H9 (cell line): ENCODE data around the gene LSM2. TPM values are rescaled to one million over a fixed set of nuclear protein-coding genes. Genes with fewer than 3 reads are reported as not detected.

Source experiments
- DNase-seq: peaks from one replicate; pipeline ENCODE4 v3.0.0-alpha.2; 2017
- H2AFZ ChIP-seq: one replicate; pipeline ENCODE4 v1.6.1; 2013; ENCODE audit warnings: mild to moderate bottlenecking, low read length, control low read depth, moderate library complexity
- H2AK5ac ChIP-seq: 2 replicates; pipeline ENCODE4 v1.6.1; 2013; ENCODE audit warnings: low read length, control low read depth, mixed read lengths; ENCODE audit not compliant: insufficient read length
- H2BK120ac ChIP-seq: one replicate; pipeline ENCODE4 v1.6.1; 2013; ENCODE audit warnings: low read depth, mild to moderate bottlenecking, low read length, control low read depth, inconsistent platforms; ENCODE audit not compliant: poor library complexity, severe bottlenecking
- H2BK12ac ChIP-seq: 2 replicates; pipeline ENCODE4 v1.6.1; 2013; ENCODE audit warnings: low read length, control low read depth, mixed read lengths, low read depth; ENCODE audit not compliant: insufficient read length
- H2BK15ac ChIP-seq: 2 replicates; pipeline ENCODE4 v1.6.1; 2013; ENCODE audit warnings: low read depth, low read length, control low read depth
- H2BK20ac ChIP-seq: one replicate; pipeline ENCODE4 v1.6.1; 2013; ENCODE audit warnings: low read depth, mild to moderate bottlenecking, low read length, control low read depth, inconsistent platforms; ENCODE audit not compliant: poor library complexity, severe bottlenecking
- H2BK5ac ChIP-seq: 2 replicates; pipeline ENCODE4 v1.6.1; 2013; ENCODE audit warnings: low read length, control low read depth, mixed read lengths; ENCODE audit not compliant: insufficient read length
- H3K14ac ChIP-seq: 2 replicates; pipeline ENCODE4 v1.6.1; 2013; ENCODE audit warnings: low read length, control low read depth; ENCODE audit not compliant: insufficient read depth
- H3K18ac ChIP-seq: 2 replicates; pipeline ENCODE4 v1.6.1; 2013; ENCODE audit warnings: low read depth, mild to moderate bottlenecking, mixed read lengths, low read length, control low read depth; ENCODE audit not compliant: insufficient read length
- H3K23ac ChIP-seq: 2 replicates; pipeline ENCODE4 v1.6.1; 2013; ENCODE audit warnings: low read length, control low read depth, mixed read lengths, low read depth; ENCODE audit not compliant: insufficient read length
- H3K23me2 ChIP-seq: 2 replicates; pipeline ENCODE4 v1.6.1; 2013; ENCODE audit warnings: low read depth, mild to moderate bottlenecking, mixed read lengths, low read length, control low read depth; ENCODE audit not compliant: insufficient read length, poor library complexity, severe bottlenecking
- H3K27ac ChIP-seq: 2 replicates; pipeline ENCODE4 v1.5.1; 2013; ENCODE audit warnings: low read length, control low read depth, mixed read lengths, low read depth; ENCODE audit not compliant: insufficient read length
- H3K27me3 ChIP-seq: 2 replicates; pipeline ENCODE4 v1.6.1; 2013; ENCODE audit warnings: low read length, control low read depth, inconsistent platforms; ENCODE audit not compliant: insufficient read depth
- H3K4ac ChIP-seq: 2 replicates; pipeline ENCODE4 v1.6.1; 2013; ENCODE audit warnings: low read depth, mild to moderate bottlenecking, control low read depth, inconsistent platforms, low read length, moderate library complexity
- H3K4me1 ChIP-seq: 2 replicates; pipeline ENCODE4 v1.6.1; 2013; ENCODE audit warnings: low read length, control low read depth, inconsistent platforms; ENCODE audit not compliant: insufficient read depth
- H3K4me2 ChIP-seq: 2 replicates; pipeline ENCODE4 v1.6.1; 2013; ENCODE audit warnings: low read length, control low read depth, mixed read lengths; ENCODE audit not compliant: insufficient read length, insufficient read depth
- H3K56ac ChIP-seq: 2 replicates; pipeline ENCODE4 v1.6.1; 2013; ENCODE audit warnings: low read depth, mild to moderate bottlenecking, mixed read lengths, low read length, control low read depth; ENCODE audit not compliant: insufficient read length
- H3K79me1 ChIP-seq: 2 replicates; pipeline ENCODE4 v1.6.1; 2013; ENCODE audit warnings: low read depth, mild to moderate bottlenecking, moderate library complexity, low read length, control low read depth, inconsistent platforms; ENCODE audit not compliant: insufficient read depth, poor library complexity, severe bottlenecking
- H3K79me2 ChIP-seq: 2 replicates; pipeline ENCODE4 v1.6.1; 2013; ENCODE audit warnings: low read length, control low read depth, inconsistent platforms; ENCODE audit not compliant: insufficient read depth
- H3K9ac ChIP-seq: 2 replicates; pipeline ENCODE4 v1.6.1; 2013; ENCODE audit warnings: low read length, control low read depth, mixed read lengths; ENCODE audit not compliant: insufficient read length; ENCODE audit errors: extremely low read depth
- H3K9me3 ChIP-seq: one replicate; pipeline ENCODE4 v1.6.1; 2013; ENCODE audit warnings: low read depth, low read length, inconsistent platforms; ENCODE audit not compliant: control insufficient read depth
- H3T11ph ChIP-seq: one replicate; pipeline ENCODE4 v1.6.1; 2013; ENCODE audit warnings: mild to moderate bottlenecking, low read length, control low read depth, inconsistent platforms
- H4K20me1 ChIP-seq: one replicate; pipeline ENCODE4 v1.6.1; 2013; ENCODE audit not compliant: control insufficient read depth, insufficient read length, insufficient read depth
- H4K5ac ChIP-seq: 2 replicates; pipeline ENCODE4 v1.6.1; 2013; ENCODE audit warnings: low read depth, mild to moderate bottlenecking, mixed read lengths, low read length, control low read depth; ENCODE audit not compliant: insufficient read length
- H4K8ac ChIP-seq: replicated peaks from 2 replicates; pipeline ENCODE4 v1.6.1; 2013; ENCODE audit warnings: low read length, control low read depth, mixed read lengths, low read depth; ENCODE audit not compliant: insufficient read length
- H4K91ac ChIP-seq: 2 replicates; pipeline ENCODE4 v1.6.1; 2013; ENCODE audit warnings: low read depth, mild to moderate bottlenecking, moderate library complexity, mixed read lengths, low read length, control low read depth; ENCODE audit not compliant: insufficient read length
- H3K27ac Mint-ChIP-seq, 3 experiments: 2 replicates in 2 of 3; 3 replicates in 1 of 3; pipeline ENCODE4 v1.8.0; 2020 to 2021; ENCODE audit warnings: mixed read lengths in 3 of 3, mild to moderate bottlenecking in 1 of 3, moderate library complexity in 1 of 3
- H3K27me3 Mint-ChIP-seq: 2 replicates; pipeline ENCODE4 v1.8.0; 2021; ENCODE audit warnings: low read depth, mild to moderate bottlenecking, moderate library complexity, mixed read lengths
- H3K36me3 Mint-ChIP-seq, 3 experiments: 2 replicates in 2 of 3; 3 replicates in 1 of 3; pipeline ENCODE4 v1.8.0; 2020 to 2021; ENCODE audit warnings: low read depth in 3 of 3, mixed read lengths in 3 of 3; ENCODE audit not compliant: insufficient read depth in 1 of 3
- H3K4me1 Mint-ChIP-seq, 2 experiments: 2 replicates each; pipeline ENCODE4 v1.8.0; 2020; ENCODE audit warnings: mixed read lengths in 2 of 2
- H3K4me3 Mint-ChIP-seq, 2 experiments: 2 replicates in 1 of 2; 3 replicates in 1 of 2; pipeline ENCODE4 v1.8.0; 2020 to 2021; ENCODE audit warnings: mild to moderate bottlenecking in 2 of 2, mixed read lengths in 2 of 2, moderate library complexity in 1 of 2
- H3K9me3 Mint-ChIP-seq, 2 experiments: 2 replicates in 1 of 2; 3 replicates in 1 of 2; pipeline ENCODE4 v1.8.0; 2020; ENCODE audit warnings: mild to moderate bottlenecking in 2 of 2, mixed read lengths in 2 of 2, moderate library complexity in 1 of 2
- CTCF ChIP-seq: fragments of 200-600 bp; sonication (generic); conservative IDR thresholded peaks from 3 replicates; pipeline ENCODE4 v1.8.0; 2021; ENCODE audit warnings: antibody characterized with exemption, mild to moderate bottlenecking
- WGBS: extraction: QIAGEN DNeasy Blood & Tissue Kit; methylation state at CpG from one replicate; pipeline ENCODE4 v1.1.7; 2013; ENCODE audit warnings: missing lambda C conversion rate, low lambda C conversion rate, mixed read lengths; ENCODE audit not compliant: insufficient read length; ENCODE audit errors: extremely low coverage; 5-methylcytosine and 5-hydroxymethylcytosine counted together
- total RNA-seq: library from RNA; stranded (reverse); gene quantifications from 2 replicates; pipeline ENCODE4 v1.2.1, GENCODE V29; 2021

Gene LSM2
- total RNA-seq, 1 experiment from 2014 or later, result 123 TPM

- no peaks in the 10 kb centered on the region for H3K27me3 Mint-ChIP-seq
- Histone ChIP-seq H3K79me2 (no peaks in the 10 kb centered on the region), H3K27me3 (no peaks in the 10 kb centered on the region), H3K79me1 (no peaks in the 10 kb centered on the region), H2BK120ac (no peak overlapping the region), H2BK5ac (no peak overlapping the region), H3T11ph (no peak overlapping the region), H2AFZ (no peak overlapping the region), H4K5ac (no peak overlapping the region), H3K23ac (no peak overlapping the region), H3K4me2 (no peak overlapping the region), H4K8ac (no peak overlapping the region), H3K14ac (no peak overlapping the region), H2AK5ac (no peak overlapping the region), H3K4me1 (no peaks in the 10 kb centered on the region), H4K91ac (no peak overlapping the region), H3K4ac (no peak overlapping the region), H3K56ac (no peak overlapping the region), H3K18ac (no peak overlapping the region), H3K23me2 (no peaks in the 10 kb centered on the region), H3K9me3 (no peaks in the 10 kb centered on the region), H2BK12ac (no peak overlapping the region), H2BK20ac (no peak overlapping the region), H3K9ac (no peak overlapping the region), H3K27ac (no peak overlapping the region), H4K20me1 (no peaks in the 10 kb centered on the region), H2BK15ac (no peak overlapping the region)
- no CpG with 5 or more reads among the region's 4 CpGs for WGBS
- peaks cover 5 to 10% of the 10 kb centered on the region in 2 experiments; a peak in 3 of 4 replicates for H3K4me1 Mint-ChIP-seq
- DNase-seq, result no peak
- H3K9me3 Mint-ChIP-seq, result no peaks in the 10 kb centered on the region
- no peak overlapping the region for H3K4me3 Mint-ChIP-seq
- H3K27ac Mint-ChIP-seq, result peak overlapping the region in 1 of 3 experiments; percentile 73; a peak in 2 of 7 replicates
- H3K36me3 Mint-ChIP-seq, result peaks cover 12 to 26% (median 12%) of the 10 kb centered on the region in 3 experiments; a peak in 6 of 7 replicates
- TF ChIP-seq CTCF, result peak; percentile 11; the same call in 1 of the 3 replicates
Observed at GRCh38 chr6:31775184-31775583, 31.6 kb downstream of the LSM2 start.
